Neural progenitor cell (in vitro differentiated cells): ENCODE results near the gene OR2T8.

Experiments used
- EZH2phosphoT487 ChIP-seq: fragments of 200-600 bp; sonication (generic); IDR thresholded peaks from 2 replicates; pipeline ENCODE4 v1.6.1; 2017; ENCODE audit warnings: antibody characterized with exemption
- TF ChIP-seq, protein P1 (sequence below): fragments of 200-600 bp; sonication (generic); IDR thresholded peaks from 2 replicates; pipeline ENCODE4 v1.5.1; 2017; ENCODE audit warnings: antibody characterized with exemption, mild to moderate bottlenecking

DNA sequence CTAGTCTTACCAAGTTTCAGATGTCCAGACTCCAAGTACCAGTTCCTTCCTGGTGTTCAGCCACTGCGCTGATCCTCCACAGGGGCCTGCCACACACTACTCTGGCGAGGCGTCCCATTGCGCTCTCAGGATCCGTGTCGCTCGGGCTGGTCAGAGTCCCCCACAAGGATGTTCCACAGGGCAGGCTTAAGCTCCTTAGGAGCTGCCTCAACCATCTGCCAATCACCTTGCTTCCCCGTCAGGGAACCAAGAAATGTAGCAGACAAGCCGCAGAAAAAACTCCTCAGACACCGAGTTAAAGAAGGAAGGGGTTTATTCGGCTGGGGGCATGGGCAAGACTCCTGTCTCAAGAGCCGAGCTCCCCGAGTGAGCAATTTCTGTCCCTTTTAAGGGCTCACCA is 14.9 kb upstream of the OR2T8 start:
- TF ChIP-seq, protein P1, sequence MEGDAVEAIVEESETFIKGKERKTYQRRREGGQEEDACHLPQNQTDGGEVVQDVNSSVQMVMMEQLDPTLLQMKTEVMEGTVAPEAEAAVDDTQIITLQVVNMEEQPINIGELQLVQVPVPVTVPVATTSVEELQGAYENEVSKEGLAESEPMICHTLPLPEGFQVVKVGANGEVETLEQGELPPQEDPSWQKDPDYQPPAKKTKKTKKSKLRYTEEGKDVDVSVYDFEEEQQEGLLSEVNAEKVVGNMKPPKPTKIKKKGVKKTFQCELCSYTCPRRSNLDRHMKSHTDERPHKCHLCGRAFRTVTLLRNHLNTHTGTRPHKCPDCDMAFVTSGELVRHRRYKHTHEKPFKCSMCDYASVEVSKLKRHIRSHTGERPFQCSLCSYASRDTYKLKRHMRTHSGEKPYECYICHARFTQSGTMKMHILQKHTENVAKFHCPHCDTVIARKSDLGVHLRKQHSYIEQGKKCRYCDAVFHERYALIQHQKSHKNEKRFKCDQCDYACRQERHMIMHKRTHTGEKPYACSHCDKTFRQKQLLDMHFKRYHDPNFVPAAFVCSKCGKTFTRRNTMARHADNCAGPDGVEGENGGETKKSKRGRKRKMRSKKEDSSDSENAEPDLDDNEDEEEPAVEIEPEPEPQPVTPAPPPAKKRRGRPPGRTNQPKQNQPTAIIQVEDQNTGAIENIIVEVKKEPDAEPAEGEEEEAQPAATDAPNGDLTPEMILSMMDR, result no peak
- no peak for TF ChIP-seq EZH2phosphoT487
